ENCODE measurements around the gene SYNPO2.
A peak's percentile ranks its signal among the peaks of the same experiment; 100 is the strongest.
"Not testable (repeated sequence)": the region's sequence is repeated elsewhere in the genome, so short reads cannot be mapped to it uniquely, and the experiment has no call there.

Gene SYNPO2

DNA sequence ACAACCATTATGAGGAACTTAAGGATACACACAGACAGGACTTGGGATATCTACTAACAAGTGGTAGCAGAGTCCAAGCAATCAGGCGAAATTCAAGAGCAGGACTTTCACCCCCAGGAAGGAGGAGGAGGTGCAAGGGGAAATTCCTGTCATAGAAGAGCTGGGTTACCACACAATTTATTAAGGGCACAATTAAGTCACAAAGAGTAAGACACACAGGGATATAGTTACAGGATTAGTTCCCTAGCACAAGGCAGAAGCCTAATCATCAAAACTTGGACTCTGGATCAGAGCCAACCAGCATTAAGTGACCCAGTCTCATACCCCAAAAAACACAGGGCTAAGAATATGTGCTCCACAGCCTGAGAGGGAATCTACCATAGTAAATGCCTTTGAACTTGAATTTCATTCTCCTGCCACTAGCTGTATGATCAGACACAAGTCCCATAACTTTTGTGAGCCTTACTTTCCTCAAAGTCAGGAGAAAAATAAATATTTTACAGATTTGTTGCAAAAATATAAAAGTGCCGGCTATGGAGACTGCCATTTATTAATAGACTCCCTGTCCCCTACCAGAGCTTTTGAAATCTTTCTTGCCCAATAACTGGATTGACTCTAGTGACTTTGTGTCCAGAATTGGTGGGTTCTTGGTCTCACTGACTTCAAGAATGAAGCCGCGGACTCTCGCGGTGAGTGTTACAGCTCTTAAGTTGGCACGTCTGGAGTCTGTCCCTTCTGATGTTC lies 87.0 kb downstream of the SYNPO2 start:
- DNase-seq (ENCODE audit: low spot score) = no peak

GRCh38 chr4:118976193-118976560 lies 87.5 kb downstream of the SYNPO2 start:
- DNase-seq (ENCODE audit: low spot score) = not testable (repeated sequence)

- DNase-seq (ENCODE audit: low spot score) = not testable (repeated sequence)
Observed at GRCh38 chr4:118977100-118977499, 88.4 kb downstream of the SYNPO2 start.

- DNase-seq (ENCODE audit: low spot score) = no peak
Observed at GRCh38 chr4:118979712-118980111, 91.1 kb downstream of the SYNPO2 start.

DNA sequence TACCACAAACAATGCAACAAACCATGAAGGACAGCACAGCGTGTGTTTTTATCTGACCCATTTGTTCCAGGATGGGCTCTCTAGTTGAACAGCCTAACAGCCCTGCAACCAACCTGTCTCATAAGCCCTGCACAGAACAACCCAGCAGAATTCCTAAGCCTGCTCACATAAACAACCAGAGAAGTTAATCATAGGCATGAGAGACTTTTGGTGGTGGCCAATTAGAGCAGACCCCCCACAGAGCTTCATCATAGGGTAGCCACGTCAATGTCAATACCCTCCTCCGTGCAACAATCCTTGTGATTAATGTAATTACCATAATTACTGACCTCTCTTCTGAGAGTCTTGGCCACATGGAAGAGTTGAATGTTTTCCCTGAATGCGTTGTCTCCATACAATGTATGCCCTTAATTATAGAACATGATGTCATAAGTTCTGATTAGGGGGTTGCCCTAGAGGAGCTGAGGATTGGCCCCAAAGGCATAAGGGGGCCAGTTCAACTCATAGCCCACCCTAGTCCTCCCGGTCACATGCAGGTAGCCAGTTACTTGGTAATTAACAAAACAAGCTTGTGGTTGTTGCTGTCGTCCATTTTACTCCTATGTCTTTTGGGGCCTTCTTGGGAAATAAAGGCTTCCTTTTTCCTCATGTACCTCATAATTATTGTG lies 92.7 kb downstream of the SYNPO2 start:
- DNase-seq (ENCODE audit: low spot score) = no peak

DNA sequence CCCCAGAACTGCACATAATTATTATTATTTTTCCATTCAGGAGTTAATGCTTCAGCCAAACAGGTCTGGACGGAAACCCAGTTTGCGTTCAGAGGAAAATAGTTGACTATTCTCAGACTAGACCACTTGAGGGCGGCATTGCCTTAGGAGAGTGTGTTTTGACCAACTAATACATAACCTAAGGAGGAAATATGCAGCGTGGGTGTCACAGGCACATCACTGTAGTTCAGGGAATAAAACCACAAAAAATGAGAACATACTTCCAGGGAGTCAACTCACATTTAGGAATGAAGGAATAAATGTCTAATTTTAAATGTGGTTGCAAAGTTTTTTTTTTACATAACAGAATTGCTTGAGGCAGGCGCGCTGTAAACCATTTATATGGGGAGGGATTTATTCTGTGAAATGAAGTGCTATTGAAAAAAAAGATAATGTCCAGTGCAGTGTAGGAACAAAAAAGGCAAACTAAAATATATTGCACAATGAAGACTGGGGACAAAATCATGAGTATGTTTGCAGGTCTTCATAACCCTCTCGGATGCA lies 93.3 kb downstream of the SYNPO2 start:
- DNase-seq (ENCODE audit: low spot score) = peak; percentile 24

- DNase-seq (ENCODE audit: low spot score) = no peak
Observed at GRCh38 chr4:118983293-118983692, 94.6 kb downstream of the SYNPO2 start.

DNA sequence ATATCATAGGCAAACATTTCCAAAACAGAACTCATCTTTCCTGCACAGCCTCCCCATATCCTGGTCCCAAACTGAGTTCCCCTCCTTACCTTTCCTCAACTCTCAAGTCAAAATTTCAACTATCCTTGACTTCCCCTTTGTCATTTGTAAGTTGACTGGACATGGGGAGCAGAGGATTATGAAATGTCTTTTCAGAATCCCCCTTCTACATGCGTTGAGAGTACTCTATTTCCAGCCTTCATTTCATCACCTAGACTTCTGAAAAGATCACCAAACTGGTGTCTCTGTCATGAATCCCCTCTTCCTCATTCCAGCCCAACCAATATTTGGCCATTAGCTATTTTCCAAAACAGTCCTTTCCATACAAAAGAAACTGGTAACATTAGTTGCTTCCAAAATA lies 95.2 kb downstream of the SYNPO2 start:
- DNase-seq (ENCODE audit: low spot score) = no peak

- no peak for DNase-seq (ENCODE audit: low spot score)
Observed at GRCh38 chr4:118985170-118986000, 96.7 kb downstream of the SYNPO2 start.

GRCh38 chr4:118987959-118988634 lies 99.4 kb downstream of the SYNPO2 start:
- DNase-seq (ENCODE audit: low spot score) = no peak

DNA sequence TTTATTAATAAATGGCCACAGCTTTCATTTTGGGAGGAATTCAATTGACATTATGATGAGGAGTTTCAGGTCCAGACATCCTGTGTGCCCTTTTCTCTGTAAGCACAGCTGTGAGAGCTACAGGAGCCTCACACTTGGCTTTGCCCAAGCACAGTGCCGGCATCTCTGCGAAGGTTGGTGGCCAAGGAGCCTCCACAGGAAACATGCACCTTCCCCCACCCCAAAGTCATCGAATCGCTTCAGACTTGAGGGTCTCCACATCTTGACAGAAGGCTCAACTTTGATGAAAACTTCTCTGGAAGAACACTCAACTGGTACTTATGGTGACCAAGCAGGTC lies 100.0 kb downstream of the SYNPO2 start:
- DNase-seq (ENCODE audit: low spot score) = no peak

- no peak for DNase-seq (ENCODE audit: low spot score)
Observed at GRCh38 chr4:118989098-118990080, 100.7 kb downstream of the SYNPO2 start.

- no peak for DNase-seq (ENCODE audit: low spot score)
Observed at GRCh38 chr4:118991686-118992085, 103.0 kb downstream of the SYNPO2 start.

DNA sequence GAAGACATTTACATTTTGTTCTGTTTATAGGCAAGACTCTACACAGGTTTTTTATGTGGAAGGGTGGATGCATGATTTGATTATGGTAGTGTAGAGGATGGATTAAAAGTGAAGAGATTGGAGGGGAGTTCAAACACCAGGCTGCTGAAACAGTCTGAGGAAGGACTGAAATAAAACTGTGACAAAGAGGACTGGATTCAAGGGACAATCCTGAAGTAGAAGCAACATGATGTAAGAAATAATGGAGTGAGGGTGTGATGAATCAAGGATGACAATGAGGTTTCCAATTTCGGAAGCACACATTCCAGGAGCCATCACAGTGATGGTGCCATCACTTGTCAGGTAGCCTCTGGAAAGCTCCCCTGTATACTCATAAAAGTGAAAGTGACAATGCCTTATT lies 103.5 kb downstream of the SYNPO2 start:
- DNase-seq (ENCODE audit: low spot score) = no peak

DNA sequence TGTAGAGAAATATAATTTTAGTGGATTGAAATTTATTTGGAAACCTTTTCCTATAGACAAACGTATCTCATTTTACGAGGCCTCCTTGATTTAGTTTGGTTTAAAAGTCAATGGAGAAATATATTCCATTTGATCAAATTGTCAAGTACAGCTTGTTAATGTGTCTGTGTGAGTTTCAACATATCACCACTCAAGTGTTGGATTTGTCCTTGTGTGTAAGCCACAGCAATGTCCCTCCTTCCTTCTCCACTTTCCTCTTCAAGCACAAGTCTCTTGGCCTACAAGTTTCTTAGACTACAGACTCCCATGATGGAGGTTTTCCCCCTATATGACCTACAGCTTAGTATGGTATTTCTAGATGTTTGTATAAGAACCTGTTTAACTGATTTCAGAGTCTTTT lies 104.7 kb downstream of the SYNPO2 start:
- no peak for DNase-seq (ENCODE audit: low spot score)

GRCh38 chr4:118994030-118994429 lies 105.4 kb downstream of the SYNPO2 start:
- DNase-seq (ENCODE audit: low spot score) = no peak

- no peak for DNase-seq (ENCODE audit: low spot score)
Observed at GRCh38 chr4:118995693-118996391, 107.2 kb downstream of the SYNPO2 start.

GRCh38 chr4:118997601-118998000 lies 108.9 kb downstream of the SYNPO2 start:
- DNase-seq (ENCODE audit: low spot score) = no peak

- DNase-seq (ENCODE audit: low spot score) = no peak
Observed at GRCh38 chr4:118999919-119000318, 111.3 kb downstream of the SYNPO2 start.

DNA sequence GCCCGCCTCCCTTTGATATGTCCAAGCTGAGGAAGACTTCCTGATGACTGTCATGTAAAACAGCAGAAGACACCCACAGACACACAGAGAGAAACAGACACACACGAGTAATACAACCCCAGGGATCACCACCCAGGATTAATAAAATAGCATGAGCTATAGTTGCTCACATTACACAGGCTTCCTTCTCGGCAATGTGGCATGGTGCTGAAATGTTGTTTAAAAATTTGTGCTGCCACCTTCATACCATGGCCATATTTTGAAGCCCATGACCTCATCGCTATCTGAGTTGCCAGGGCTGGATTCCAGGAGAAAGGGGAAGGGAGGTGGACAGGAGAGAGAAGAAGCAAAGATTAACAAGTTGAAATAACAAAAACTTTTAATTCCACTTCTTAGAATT lies 111.7 kb downstream of the SYNPO2 start:
- DNase-seq (ENCODE audit: low spot score) = no peak
